GM19043 (cell line): Measurements from ENCODE around the gene CYP4Z1.
"Not testable (repeated sequence)": the region's sequence is repeated elsewhere in the genome, so short reads cannot be mapped to it uniquely, and the experiment has no call there.

Experiments
- ATAC-seq: cut with Tn5 transposase; IDR thresholded peaks from one replicate; pipeline ENCODE4 v1.9.1; 2021; ENCODE audit warnings: low read depth; ENCODE audit not compliant: unreplicated experiment

The CYP4Z1 gene

DNA sequence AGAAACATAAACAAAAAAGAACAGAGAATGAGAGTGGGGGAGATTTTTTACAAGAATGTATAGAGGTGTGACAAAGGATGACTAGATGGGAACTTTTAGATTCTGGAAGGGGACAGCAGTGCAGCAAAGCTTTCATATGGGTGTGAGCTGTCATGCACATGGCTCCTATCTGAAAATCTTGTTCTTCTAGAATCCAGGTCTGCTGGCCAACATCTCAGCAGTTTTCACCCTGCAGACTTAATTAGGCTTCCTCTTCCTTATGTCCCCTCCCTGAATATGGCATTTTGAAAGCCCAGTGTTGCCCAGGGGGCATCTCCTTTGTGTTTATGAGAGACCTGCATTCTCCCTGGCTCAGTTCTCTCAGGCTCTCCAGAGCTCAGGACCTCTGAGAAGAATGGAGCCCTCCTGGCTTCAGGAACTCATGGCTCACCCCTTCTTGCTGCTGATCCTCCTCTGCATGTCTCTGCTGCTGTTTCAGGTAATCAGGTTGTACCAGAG, at the start of gene CYP4Z1:
CYP4Z1 (plus strand) TSS at position 135 of the 498 bp plus-strand sequence; CDS start at position 395, 260 bp downstream.
- no peak for ATAC-seq

DNA sequence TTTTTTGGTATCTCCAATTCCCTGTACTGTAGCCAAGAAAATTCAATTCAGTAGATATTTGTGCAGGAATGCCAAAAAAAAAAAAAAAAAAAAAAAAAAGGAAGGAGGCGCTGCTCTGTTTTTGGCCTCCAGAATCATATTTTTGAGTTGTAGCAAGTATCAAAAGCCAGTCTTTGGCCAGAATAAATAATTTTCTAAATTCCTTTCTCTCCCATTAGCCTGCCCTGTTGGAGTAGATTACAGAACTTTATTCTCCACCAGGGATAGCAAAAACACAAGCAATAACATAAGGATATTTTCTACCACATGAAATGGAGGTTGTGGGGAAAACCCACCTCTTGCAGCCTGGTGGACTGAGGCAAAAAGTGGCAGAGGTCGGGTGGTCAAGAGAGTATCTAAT, 46.0 kb upstream of the CYP4Z1 start:
- ATAC-seq: no peak

GRCh38 chr1:47023268-47024140, 43.5 kb upstream of the CYP4Z1 start, which contains the start of gene CYP4X1:
TSS of gene CYP4X1 (plus strand) at chr1:47023669. CDS start at chr1:47023818, 149 bp downstream.
- no peak for ATAC-seq

GRCh38 chr1:47024141-47024801, 42.8 kb upstream of the CYP4Z1 start:
- no peak for ATAC-seq

DNA sequence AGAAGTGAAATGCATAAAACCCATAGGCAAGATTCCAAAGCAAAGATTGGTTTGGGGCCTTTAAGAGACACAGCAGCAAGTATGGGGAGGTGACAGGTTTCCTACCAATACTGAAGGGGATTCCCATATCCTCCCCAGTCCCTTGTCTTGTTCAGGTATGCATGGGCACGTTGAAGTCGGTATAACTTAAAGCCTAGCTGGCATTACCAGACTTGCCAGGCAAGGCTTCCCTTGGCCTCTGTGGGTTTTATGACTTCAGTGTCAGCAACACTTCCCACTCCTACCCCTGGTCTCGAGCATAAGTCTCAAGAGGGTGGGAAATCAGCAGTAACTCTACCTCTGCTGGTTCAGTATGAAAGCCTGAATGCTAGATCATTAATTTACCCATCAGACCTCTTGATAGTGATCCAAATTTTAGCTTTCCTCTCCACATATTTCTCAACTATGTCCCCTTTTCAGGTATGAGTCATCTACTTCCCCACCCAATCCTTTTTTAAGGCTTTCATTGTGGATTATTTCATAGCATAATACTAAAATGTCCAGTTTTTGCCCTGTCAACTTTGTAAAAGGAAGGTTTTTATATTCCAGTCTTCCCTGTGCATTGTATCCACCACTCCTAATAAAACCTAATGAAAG, 36.7 kb upstream of the CYP4Z1 start:
- no peak for ATAC-seq

DNA sequence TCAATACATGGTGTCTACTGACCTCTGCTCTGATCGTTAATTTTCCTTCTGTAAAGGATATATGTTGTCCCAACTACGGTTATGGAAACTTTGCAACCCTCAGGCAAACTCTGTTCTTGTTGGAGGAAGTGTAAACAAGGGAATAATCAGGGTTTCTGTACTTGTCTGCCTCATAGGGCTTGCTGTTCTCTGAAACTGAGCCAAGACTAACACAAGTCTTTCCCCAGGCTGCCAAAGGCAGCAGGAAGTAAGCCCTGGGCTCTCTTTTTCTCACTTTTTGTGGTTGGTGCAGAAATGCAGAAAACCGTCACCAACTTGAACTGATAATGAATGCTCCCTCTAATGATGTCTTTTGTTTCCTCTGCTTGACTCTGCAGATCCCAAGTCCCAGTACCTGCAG, 36.0 kb upstream of the CYP4Z1 start:
- no peak for ATAC-seq

- no peak for ATAC-seq
These were observed 35.4 kb upstream of the CYP4Z1 start for GRCh38 chr1:47031585-47031984.

DNA sequence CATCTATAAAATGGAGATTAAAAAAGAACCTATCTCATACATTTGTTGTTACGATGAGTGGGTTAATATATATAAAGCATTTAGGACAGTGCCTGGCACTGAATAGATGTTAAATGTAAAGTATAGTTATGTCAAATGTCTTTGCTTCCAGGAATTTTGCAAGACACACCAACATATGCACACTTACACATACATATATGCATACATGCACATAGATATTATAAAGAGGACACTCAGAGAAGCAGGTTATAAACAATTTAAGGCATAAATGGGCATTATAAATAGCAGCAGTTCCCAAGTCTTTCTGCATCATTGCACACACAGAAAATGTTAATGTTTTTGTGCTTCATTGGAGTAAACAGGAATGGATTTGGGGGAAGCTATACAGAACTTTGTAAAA, 30.3 kb upstream of the CYP4Z1 start:
- ATAC-seq: no peak

DNA sequence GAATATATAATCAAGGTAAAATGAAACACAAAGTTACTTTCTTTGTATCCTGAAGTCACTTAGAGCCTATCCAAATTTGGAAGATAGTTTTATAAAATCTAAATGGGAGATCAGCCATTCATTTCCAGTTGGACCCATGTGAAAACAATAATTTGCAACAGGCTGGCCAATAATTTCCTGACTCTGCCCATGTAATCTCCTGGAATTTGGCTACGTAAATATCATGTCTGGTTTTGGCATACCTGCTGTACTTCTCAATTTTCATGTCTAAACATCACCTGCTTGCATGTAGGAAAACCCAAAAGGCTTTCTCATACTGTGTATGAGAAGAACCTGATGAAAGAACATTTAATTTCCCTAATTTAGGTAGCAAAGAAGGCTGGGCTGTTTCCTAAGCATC, 7.7 kb upstream of the CYP4Z1 start:
- no peak for ATAC-seq

- ATAC-seq: not testable (repeated sequence)
These were observed 2.0 kb downstream of the CYP4Z1 start for GRCh38 chr1:47069080-47069479.

DNA sequence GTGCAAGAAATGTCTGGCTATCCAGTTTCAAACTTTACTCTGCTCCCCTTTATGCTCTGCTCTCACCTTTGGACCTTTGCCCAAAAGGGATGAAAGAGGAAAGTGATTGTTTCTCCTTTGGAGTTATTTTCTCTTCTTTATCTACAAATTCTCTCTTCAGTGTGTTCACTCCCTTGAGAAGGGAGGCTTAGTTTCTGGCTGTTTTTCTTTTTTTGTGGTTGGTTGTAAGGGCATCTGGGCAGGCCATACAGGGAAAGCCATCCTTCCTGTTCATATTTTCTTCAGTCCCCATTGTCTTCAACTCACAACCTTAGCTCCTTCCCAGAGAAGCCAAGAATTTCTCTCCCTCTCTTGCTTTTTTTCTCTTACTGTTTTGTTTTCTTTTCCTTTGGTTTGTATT, 2.5 kb downstream of the CYP4Z1 start:
- ATAC-seq: not testable (repeated sequence)

DNA sequence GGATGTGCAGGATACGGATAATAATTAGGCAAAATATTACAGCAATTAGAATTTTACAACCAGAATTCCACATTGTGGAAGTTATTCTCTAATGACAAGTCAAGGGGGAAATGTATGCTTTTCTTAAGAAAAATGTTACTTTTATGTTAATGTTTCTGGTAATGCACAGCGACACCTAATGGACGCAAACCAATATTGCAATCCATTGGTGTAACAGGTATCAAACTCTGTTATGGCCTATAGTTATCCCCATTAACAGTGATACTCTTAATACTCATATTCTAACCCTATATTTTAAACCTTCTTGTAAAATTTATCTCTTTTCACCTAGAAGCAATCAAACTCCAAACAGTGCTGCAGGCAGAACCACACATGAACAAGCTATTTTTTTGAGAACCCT, 22.3 kb downstream of the CYP4Z1 start:
- not testable (repeated sequence) for ATAC-seq

- ATAC-seq: not testable (repeated sequence)
These were observed 24.4 kb downstream of the CYP4Z1 start for GRCh38 chr1:47091476-47091875.

DNA sequence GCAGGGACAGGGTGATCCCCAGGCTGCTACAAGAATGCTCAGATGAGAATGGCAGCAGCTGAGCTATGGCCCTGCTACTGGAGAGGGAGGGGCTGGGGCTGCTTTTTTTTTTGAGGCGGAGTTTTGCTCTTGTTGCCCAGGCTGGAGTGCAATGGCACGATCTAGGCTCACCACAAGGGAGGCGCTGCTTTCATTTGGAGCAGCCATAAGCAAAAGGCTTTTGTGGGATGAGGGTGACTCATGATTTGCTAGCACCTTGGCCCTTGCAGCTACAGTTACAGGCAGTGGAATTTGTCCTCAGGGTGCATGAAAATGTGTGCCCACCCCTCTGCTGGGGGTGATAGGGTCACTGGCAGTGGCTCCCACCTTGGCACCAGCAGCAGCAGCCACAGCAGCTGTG, 37.8 kb downstream of the CYP4Z1 start:
- ATAC-seq: no peak

DNA sequence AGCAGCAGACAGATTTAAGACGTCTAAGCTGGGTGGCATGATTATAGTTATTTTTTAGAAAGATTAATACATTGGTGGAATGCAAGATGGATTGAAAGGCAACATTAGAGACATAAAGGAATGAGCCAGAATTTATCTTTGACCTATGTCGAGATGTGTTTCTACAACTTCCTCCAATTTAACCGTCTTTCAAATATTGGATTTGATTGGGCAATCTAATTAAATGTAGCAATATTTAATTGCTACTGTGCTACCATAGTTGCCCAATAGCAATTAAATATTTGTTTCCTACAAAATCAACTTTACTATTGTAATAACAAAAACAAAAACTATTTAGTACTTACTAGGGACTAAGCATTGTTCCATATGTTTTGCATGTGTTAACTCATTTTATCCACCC, 39.8 kb downstream of the CYP4Z1 start:
- no peak for ATAC-seq

DNA sequence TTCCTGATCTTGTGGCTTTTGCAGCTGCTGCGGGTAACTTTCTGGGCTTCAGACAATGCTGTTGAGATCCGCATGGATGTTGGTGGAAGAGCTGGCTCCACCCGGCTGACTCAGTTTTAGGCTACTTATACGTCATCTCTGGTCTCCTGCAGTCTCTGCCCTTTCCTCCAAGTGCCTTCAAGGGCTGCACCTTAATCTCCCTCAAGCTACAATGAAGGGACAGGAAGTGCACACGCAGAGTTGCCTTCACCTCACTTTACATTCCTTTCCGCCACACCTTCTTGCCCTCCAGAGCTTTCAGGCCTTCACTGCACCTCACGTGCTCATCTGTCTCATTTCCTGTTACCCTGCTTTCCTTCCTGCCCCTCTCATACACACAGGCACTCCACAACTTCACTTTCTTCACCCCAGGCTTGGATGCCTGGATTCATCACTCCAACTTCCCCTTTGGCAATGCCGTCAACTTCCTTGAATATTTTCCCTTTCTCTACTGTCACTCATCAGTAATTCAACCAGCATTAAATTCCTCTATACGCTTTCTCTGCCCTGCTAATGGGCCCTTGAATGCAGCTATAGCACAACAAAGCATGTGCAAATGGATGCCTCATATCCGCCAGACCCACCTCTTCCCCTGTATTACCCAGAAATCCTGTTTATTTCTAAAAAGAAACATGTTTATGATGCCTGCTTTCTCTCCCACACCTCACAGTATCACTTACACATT, 41.0 kb downstream of the CYP4Z1 start:
- not testable (repeated sequence) for ATAC-seq

DNA sequence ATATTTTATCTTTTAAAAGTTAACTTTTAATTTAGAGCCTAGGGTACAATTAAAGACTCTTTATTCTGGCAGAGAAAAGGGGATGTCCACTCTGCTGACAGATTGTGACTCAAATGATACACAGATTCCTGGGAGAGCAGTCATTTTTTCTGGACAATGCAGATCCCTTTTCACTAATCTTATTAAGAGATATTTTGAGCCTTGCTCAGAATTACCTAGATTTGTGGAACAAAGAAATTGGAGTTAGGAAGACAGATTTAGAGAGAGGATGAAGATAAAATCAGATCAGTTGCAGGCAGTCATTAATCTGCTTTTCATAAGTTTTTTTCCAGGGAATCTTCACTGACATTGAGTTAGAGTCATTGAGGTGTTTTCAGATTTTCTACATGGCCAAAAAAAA, 42.5 kb downstream of the CYP4Z1 start:
- not testable (repeated sequence) for ATAC-seq

GRCh38 chr1:47113178-47113577, 46.1 kb downstream of the CYP4Z1 start:
- ATAC-seq: no peak

DNA sequence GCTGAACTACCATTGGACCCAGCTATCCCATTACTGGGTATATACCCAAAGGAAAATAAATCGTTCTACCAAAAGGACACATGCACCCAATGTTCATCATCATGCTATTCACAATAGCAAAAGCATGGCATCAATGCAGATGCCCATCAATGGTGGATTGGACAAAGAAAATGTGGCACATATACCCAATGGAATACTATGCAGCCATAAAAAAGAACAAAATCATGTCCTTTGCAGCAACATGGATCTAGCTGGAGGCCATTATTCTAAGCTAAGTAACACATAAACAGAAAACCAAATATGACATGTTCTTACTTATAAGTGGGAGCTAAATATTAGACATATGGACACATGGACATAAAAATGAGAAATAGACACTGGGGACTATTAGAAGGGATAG, 54.0 kb downstream of the CYP4Z1 start:
- not testable (repeated sequence) for ATAC-seq

DNA sequence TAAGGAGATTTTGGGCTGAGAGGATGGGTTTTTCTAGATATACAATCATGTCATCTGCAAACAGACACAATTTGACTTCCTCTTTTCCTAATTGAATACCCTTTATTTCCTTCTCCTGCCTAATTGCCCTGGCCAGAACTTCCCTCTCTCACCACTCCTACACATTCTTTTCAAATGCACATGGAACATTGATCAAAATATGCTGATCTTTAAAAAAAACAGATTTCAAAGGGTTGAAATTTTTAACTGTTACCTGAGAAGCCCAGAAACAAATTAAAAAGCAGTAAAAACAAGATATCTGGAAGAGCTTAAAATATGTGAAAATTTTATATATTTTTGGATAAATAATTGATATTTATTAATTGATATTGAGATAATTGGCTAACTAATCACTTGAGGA, 57.8 kb downstream of the CYP4Z1 start:
- ATAC-seq: not testable (repeated sequence)
